ENCODE data around the gene NOX3.

The NOX3 gene

DNA sequence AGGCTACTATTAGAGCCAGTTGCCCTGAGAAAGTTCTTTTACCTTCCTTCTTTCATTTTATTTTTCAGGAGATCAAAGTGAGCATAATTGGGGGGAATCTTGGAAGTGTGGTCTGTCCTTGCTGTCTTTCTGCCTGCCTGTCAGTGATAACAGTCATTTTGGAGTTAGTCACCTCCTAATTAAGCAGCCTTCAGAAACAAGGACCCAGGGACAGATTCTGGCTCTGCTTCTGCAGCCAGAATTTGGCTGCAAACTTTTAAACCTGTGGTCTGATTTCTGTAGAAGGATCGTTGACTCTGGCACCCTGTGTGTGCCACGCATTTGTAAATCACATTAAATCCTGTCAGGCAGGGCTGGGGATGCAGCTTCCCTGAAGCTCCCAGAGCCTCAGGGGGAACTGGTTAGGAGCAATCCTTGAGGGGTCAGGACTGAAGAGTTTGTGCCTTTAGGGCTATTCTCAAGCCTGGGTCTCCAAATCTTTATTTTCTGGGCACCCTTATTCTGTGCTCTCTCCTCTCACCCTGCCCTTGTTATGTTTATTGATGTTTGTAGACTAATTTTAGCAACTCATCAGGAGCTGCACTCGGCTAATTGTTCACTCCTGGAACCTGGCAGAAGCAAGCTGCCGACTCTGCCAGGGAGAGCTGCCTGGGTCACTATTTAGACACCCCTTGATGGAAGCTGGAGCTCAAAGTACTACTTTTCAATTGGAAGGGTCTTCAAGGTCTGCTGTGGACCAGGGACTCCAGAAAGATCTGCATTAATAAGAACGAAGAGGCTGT is 6.8 kb downstream of the NOX3 start:
- DNase-seq (ENCODE audit: low spot score) = no peak
- TF ChIP-seq, protein P1, sequence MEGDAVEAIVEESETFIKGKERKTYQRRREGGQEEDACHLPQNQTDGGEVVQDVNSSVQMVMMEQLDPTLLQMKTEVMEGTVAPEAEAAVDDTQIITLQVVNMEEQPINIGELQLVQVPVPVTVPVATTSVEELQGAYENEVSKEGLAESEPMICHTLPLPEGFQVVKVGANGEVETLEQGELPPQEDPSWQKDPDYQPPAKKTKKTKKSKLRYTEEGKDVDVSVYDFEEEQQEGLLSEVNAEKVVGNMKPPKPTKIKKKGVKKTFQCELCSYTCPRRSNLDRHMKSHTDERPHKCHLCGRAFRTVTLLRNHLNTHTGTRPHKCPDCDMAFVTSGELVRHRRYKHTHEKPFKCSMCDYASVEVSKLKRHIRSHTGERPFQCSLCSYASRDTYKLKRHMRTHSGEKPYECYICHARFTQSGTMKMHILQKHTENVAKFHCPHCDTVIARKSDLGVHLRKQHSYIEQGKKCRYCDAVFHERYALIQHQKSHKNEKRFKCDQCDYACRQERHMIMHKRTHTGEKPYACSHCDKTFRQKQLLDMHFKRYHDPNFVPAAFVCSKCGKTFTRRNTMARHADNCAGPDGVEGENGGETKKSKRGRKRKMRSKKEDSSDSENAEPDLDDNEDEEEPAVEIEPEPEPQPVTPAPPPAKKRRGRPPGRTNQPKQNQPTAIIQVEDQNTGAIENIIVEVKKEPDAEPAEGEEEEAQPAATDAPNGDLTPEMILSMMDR (IDR thresholded peaks at IDR 0.05; ENCODE audit: extremely low read depth, missing control alignments) = no peak

DNA sequence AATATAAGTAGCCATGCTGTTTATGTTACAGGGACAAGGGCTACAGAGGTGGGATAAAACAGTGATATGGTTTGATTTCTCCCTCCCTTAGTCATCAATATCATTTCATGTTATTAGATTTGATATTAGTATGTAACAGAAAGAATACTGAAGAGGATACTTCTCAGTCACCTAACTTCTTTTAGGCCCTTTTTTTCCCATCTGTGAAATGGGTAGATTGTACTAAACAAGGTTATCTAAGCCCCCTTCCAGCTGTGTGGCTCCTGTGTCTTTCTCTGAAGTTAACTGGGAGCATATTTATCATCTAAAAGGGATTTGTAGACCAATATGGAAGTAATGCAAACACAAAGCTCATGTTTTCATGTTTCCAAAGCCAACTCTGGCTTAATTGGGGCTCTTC is 7.7 kb downstream of the NOX3 start:
- TF ChIP-seq, protein P1 (IDR thresholded peaks at IDR 0.05; ENCODE audit: extremely low read depth, missing control alignments) = no peak
- no peak for DNase-seq (ENCODE audit: low spot score)

DNA sequence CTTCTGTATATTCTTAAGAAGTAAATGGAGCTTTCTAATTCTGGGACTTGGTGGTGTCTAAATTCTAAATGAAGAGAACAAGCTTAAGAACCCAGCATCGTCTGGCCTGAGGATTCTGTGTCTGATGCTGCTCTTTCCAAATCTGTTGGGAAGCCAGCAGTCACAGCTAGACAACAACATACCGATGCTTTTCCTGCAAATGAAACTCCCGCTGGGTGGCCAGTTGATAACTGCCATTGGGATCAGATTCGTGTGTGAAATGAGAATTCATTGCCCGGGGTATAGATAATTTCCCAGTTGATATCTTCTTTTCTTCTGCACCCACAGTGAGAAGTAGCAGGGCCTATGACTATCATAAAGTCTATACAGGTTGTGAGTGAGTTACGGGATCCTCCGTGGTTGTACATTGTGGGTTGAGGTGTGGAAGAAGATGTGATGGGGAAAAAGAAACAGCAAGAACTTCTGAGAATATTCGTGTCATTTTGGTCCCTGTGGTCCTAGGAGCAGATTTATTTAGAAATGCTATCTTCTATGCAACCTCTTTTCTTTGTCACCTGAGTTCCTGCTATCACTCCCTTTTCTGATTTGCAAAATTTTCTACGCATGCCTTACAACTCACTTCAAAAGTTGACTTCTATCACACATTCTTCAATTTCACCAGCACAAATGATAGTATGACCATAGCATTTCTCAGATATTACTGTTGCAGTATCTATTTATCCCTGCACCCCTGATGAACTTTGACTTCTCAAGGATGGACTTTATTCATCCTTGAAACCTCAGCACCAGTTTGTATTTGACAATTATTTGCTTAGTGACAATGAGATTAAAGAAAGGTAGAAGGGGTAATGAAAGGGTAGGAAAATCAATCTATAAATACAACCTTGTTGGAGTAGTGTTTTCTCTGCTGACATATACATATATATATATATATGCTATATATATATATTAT is 10.4 kb downstream of the NOX3 start:
- TF ChIP-seq, protein P1 (IDR thresholded peaks at IDR 0.05; ENCODE audit: extremely low read depth, missing control alignments) = no peak

DNA sequence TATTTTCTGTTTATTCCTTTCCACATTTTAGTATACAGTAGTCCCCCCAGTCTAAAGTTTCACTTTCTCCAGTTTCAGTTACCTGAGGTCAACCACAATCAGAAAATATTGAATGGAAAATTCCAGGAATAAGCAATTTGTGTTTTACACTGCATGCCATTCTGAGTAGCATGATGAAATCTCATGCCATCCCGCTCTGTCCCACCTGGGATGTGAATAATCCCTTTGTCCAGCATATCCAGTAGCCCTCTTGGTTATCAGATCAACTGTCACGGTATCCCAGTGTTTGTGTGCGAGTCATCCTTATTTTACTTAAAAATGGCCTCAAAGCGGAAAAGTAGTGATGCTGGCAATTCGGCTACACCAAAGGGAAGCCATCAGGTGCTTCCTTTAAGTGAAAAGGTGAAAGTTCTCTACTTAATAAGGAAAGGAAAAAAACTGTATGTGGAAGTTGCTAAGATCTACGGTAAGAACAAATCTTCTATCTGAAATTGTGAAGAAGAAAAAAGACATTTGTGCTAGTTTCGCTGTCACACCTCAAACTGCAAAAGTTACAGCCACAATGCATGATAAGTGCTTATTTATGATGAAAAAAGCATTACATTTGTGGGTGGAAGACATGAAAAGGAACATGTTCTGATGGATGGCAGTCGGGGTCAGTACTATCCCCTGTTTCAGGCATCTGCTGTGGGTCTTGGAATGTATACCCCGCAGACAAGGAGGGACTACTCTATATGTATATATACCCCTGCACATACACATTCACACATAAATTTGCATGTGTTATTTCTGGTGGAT is 11.3 kb downstream of the NOX3 start:
- DNase-seq (ENCODE audit: low spot score) = no peak
- TF ChIP-seq, protein P1 (IDR thresholded peaks at IDR 0.05; ENCODE audit: extremely low read depth, missing control alignments) = no peak

More for the DNA sequence above, 10.4 kb downstream of the NOX3 start:
- no peak for DNase-seq (ENCODE audit: low spot score)

DNA sequence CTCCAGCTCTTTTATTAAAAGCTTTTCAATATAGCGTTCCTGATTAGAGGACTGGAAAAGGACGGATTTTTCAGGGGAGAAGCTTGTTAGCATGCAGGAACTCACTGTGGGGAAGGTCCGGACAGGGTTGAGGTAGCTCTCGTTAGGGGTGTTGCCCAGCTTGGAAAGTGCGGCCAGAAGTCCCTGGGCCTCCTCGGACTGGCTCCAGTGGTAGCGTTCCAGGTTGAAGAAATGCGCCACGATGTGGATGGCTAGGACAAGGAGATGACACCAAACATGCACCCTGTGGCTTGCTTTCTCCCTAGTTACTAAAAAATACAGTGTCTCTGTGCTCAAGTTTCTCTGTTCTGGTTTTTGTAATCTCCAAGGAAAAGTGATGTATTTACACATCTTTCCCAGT is 12.5 kb downstream of the NOX3 start:
- TF ChIP-seq, protein P1 (IDR thresholded peaks at IDR 0.05; ENCODE audit: extremely low read depth, missing control alignments) = no peak

DNA sequence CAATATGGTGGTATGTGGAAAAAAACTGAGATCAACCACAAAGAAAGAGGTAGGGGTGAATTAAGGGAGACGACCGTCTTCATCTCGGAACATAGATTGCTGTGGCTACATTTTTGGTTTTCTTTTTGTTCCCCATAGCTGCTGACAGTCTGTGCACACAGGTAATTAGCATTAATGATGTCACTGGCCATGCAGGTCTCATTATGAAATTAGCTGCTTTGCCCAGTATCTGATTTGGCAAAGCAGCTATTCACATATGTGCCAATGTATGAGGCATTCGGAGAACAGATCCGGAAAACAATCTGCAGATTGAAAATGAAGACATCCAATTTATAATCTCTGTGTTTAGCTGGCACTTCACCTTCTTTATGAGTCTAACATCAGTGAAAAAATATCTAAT is 13.1 kb downstream of the NOX3 start:
- TF ChIP-seq, protein P1 (IDR thresholded peaks at IDR 0.05; ENCODE audit: extremely low read depth, missing control alignments) = no peak
- DNase-seq (ENCODE audit: low spot score) = no peak

More for the DNA sequence above, 12.5 kb downstream of the NOX3 start:
- no peak for DNase-seq (ENCODE audit: low spot score)
